ENCODE measurements around the gene PRSS27.
"Not testable (repeated sequence)": the region's sequence is repeated elsewhere in the genome, so short reads cannot be mapped to it uniquely, and the experiment has no call there.

Gene PRSS27

DNA sequence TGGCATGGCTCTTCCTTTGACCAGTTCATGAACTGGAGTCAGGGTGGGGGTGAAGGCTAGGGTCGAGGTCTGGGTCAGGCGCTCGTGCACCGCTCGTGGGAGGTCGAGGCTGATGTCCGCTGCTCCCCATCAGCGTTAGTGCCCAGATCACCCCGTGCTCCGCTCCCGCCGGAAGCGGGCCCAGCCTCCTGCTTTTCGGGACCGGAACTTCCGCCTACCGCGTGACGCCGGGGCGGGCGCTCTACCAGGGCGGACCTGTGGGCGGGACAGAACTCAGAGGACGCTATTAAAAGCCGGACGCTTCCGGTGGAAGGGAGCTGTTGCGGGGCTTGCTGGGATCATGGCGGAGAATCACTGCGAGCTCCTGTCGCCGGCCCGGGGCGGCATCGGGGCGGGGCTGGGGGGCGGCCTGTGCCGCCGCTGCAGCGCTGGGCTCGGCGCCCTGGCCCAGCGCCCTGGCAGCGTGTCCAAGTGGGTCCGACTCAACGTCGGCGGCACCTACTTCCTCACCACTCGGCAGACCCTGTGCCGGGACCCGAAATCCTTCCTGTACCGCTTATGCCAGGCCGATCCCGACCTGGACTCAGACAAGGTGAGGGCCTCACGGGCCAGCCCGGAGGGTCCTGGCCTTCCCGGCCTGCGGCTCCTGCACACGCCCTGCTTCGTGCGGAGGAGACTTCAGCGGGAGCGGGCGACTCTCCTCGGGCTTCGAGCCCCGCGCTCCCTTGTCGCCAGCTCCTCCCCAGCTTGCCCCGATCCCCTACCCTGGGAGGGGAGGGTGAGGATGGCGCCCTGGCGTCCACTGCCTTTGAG is 37.6 kb downstream of the PRSS27 start, which contains the start of gene KCTD5:
KCTD5 (plus strand) TSS at position 315 of the 813 bp plus-strand sequence; CDS start at position 341, 26 bp downstream.
- Histone ChIP-seq H3K27me3 (replicated peaks) (no peaks in the 10 kb centered on the region), H3K36me3 (replicated peaks) (no peaks in the 10 kb centered on the region), H3K27ac (peak within 1 kb of the TSS; percentile 70), H3K4me3 (ENCODE audit: low read depth, low read length) (peak within 1 kb of the TSS; percentile 97)
- TF ChIP-seq, protein P1, sequence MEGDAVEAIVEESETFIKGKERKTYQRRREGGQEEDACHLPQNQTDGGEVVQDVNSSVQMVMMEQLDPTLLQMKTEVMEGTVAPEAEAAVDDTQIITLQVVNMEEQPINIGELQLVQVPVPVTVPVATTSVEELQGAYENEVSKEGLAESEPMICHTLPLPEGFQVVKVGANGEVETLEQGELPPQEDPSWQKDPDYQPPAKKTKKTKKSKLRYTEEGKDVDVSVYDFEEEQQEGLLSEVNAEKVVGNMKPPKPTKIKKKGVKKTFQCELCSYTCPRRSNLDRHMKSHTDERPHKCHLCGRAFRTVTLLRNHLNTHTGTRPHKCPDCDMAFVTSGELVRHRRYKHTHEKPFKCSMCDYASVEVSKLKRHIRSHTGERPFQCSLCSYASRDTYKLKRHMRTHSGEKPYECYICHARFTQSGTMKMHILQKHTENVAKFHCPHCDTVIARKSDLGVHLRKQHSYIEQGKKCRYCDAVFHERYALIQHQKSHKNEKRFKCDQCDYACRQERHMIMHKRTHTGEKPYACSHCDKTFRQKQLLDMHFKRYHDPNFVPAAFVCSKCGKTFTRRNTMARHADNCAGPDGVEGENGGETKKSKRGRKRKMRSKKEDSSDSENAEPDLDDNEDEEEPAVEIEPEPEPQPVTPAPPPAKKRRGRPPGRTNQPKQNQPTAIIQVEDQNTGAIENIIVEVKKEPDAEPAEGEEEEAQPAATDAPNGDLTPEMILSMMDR (IDR thresholded peaks at IDR 0.05; ENCODE audit: low read depth, low read length, missing control alignments) = no peak
- in situ Hi-C loops (cut with HindIII; ENCODE audit: low pct_ligation_motif_present, low sequenced_read_pairs) = no loop called here
- peak; percentile 90 for DNase-seq

DNA sequence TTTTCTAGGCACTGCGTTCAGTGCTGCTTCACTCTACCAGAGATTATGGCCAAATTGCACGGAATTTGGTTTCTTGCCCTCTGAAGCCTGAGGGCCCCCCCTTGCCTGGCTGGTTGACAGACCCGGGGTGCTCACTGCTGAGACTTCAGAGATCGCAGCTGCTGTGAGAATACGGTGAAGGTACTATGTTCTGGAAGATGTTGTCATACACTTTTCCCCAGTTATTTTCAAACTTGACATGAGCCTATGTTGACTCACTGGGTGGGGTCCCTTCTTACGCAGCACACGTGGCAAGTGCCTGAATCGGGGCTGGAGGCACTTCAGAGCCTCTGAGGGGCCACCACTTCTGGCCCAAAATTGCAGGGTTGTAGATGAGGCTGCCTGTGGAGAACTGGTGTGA is 39.7 kb downstream of the PRSS27 start:
- H3K36me3 ChIP-seq (replicated peaks); H3K4me3 ChIP-seq (ENCODE audit: low read depth, low read length); H3K27me3 ChIP-seq (replicated peaks); in situ Hi-C loops (cut with HindIII; ENCODE audit: low pct_ligation_motif_present, low sequenced_read_pairs); DNase-seq; H3K27ac ChIP-seq: not testable (repeated sequence)

DNA sequence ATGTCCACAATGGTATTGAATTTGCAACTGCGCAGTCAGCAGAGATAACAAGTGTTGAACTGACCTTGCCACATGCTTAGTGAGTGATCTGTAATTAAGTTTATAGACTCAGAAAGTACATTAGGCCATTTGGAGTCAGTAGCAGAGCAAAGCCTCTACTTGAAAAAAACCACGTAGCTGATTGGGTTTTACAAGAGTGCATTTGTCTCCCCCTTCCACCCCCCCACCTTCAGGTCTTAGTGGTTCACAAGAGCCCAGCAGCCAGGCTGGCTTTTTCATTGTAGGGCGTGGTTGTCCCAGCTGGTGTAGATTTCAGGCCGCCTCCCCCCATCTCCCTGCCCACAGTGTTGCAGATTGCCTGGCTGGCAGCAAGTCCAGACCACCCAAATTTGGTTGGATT is 40.1 kb downstream of the PRSS27 start:
- in situ Hi-C loops (cut with HindIII; ENCODE audit: low pct_ligation_motif_present, low sequenced_read_pairs); H3K4me3 ChIP-seq (ENCODE audit: low read depth, low read length); H3K27ac ChIP-seq; DNase-seq; H3K36me3 ChIP-seq (replicated peaks); H3K27me3 ChIP-seq (replicated peaks): not testable (repeated sequence)

DNA sequence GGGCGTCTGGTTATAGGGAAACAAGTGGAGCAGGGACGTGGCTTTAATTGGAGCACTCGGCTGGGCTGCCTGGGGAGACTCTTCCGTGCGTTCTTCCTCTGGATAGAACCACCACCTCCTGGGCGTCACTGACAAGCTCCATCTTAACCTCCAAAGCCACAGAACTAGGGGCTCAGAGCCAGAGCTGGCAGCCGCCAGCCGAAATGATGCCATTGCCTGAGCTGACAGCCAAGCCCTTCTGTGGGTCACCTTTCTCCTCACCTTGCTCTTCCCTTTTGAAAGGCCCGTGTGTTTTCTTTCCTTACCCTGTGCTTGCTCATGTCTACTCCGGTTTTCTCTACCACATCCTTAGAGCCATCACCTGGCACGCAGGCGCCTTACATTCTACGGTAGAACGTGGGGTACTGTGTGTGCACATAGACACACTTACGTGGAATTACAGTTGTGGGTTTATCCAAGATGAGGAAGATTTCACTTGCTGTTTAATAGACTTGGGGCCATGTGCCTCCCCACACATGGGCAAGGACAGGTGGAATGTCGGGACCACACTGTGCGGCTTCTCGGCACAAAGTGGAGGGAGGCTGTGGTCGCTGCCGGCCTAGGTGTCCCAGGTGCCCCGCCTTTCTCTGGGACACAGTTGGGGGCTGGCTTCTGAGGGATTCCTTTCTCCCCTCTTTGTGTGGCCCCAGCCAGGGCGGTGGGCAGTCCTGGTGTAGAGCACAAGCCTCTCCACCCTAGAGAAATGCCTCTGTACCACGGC is 41.6 kb downstream of the PRSS27 start:
- H3K36me3 ChIP-seq (replicated peaks); H3K27me3 ChIP-seq (replicated peaks); in situ Hi-C loops (cut with HindIII; ENCODE audit: low pct_ligation_motif_present, low sequenced_read_pairs); H3K27ac ChIP-seq; DNase-seq; H3K4me3 ChIP-seq (ENCODE audit: low read depth, low read length): not testable (repeated sequence)

DNA sequence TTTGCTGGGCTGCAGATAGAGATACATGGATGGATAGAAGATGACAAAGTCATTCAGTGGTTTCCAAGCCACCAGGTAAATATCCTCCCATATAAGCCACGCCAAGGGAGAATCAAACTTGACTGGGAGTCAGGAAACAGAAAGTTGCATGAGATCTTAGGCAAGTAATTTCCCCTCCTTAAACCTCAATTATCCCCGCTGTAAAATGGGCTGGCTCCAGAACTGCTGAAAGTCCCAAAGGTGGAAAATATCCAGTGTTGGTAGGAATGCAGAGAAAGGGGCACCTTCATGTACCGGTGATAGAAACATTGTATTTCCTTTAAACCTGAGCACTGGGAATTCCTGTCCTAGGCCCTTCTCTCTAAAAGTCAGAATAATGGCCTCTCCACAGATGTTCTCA is 43.1 kb downstream of the PRSS27 start:
- H3K27ac ChIP-seq; H3K4me3 ChIP-seq (ENCODE audit: low read depth, low read length); H3K36me3 ChIP-seq (replicated peaks); H3K27me3 ChIP-seq (replicated peaks); in situ Hi-C loops (cut with HindIII; ENCODE audit: low pct_ligation_motif_present, low sequenced_read_pairs); DNase-seq: not testable (repeated sequence)

DNA sequence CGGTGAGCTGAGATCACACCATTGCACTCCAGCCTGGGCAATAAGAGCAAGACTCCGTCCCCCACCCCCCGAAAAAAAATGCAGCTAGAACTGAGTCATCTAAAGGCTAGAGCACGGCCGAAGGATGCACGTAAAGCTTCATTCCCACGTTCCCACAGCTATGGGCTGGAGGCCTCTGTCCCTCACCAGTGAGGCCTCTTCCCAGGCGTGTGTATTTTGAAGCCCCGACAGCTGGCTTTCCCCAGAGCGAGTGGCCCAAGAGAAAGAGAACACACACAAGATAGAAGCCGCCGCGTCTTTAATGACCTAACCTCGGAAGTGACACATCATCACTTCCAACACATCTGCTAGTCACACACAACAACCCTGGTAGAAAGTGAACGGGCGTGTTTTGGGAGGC is 44.3 kb downstream of the PRSS27 start:
- in situ Hi-C loops (cut with HindIII; ENCODE audit: low pct_ligation_motif_present, low sequenced_read_pairs) = no loop called here
- H3K4me3 ChIP-seq (ENCODE audit: low read depth, low read length) = no peak overlapping the region
- no peak overlapping the region for H3K27ac ChIP-seq
- H3K27me3 ChIP-seq (replicated peaks) = no peaks in the 10 kb centered on the region
- DNase-seq = no peak
- H3K36me3 ChIP-seq (replicated peaks) = no peaks in the 10 kb centered on the region
- TF ChIP-seq, protein P1 (IDR thresholded peaks at IDR 0.05; ENCODE audit: low read depth, low read length, missing control alignments) = no peak

DNA sequence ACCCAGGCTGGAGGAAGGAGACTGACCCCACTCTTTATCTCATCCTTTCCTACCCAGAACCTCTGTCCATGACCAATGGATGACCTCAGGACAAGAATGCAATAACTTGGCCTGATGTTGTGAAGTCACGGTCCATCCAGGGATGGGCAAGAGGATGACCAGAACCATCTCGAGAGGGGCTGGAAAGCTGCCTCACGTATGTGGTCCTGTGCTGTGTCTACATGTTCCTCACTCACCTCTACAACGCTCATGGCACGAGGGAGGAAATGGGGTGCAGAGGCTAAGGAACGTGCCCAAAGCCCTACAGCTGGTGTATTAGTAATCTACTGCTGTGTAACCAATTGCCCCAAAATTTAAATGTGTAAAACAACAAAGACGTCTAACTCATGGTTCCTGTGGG is 45.0 kb downstream of the PRSS27 start:
- Histone ChIP-seq H3K4me3 (ENCODE audit: low read depth, low read length) (no peak overlapping the region), H3K27ac (no peak overlapping the region), H3K36me3 (replicated peaks) (no peaks in the 10 kb centered on the region), H3K27me3 (replicated peaks) (no peaks in the 10 kb centered on the region)
- no peak for DNase-seq
- in situ Hi-C loops (cut with HindIII; ENCODE audit: low pct_ligation_motif_present, low sequenced_read_pairs) = no loop called here
- TF ChIP-seq, protein P1 (IDR thresholded peaks at IDR 0.05; ENCODE audit: low read depth, low read length, missing control alignments) = no peak
